HG03175 (cell line): Measurements from ENCODE around the gene PLCB1.

Experiments
- ATAC-seq: cut with Tn5 transposase; IDR thresholded peaks from one replicate; pipeline ENCODE4 v1.9.1; 2021; ENCODE audit warnings: mild to moderate bottlenecking, moderate library complexity; ENCODE audit not compliant: unreplicated experiment

Gene PLCB1

DNA sequence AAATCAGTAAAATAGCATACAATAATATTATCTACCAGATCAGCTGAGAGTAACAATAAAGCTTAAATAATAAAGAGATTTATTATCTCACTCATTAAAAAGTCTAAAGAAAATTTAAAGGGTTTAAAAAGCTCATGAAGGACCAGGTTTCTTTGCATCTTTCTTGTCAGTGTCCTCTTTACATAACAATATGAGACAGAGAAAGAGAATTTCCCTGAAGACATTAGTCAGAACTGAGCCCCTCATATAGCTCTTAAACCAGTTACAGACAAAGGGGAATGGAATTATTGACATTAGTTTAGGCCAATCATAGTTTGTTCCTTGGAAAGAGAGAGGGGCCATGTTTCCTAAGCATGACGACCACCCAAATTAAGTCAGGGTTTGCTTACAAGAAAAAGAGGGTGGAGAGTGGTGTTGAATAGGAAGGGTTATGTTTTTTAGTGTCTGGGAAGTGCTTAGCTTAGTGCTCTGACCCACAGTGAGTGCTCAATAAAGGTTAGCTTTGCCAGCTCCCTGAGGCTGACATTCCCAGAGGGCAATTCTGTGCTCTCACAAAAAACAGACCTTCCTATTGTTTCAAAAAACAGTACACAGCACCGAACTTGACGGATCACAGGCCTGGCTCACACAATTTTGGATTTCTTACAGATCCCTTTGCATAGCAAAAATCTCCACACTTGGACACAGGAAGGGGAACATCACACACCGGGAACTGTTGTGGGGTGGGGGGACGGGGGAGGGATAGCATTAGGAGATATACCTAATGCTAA lies 3.6 kb upstream of the PLCB1 start:
- no peak for ATAC-seq

DNA sequence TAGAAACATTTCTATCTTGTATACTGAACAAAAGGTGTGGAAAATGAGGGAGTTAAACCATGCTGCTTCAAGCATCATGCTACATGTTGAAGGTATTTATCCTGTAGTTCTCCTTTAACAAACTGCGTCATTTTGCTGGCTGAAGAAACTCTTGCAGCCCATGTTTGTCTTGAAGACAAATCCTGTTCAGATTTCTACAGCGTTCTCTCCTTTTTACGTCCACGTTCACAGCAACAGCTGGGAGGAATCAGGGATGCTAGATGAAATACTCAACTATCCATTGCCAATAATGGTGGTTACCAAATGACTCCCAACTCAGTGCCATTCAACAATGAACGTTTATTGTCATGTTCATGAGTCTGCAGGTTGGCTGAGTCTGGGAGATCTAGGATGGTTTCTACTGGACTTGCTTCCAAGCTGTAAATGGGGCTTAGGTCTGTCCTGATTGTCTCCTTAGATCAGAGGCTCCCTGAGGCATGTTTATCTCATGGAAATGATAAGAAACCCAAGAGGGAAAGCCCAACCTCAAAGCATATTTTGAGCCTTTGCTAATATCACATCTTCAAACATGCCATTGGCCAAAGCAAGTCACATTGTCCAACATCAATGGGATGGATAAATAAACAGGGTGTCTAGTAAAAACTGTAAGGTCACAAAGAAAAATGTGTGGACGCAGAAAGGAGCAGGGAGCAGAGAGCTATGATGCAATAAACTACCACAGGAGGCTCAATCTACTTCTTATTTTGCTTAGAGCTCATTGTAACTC lies 2.7 kb upstream of the PLCB1 start:
- ATAC-seq, result no peak

DNA sequence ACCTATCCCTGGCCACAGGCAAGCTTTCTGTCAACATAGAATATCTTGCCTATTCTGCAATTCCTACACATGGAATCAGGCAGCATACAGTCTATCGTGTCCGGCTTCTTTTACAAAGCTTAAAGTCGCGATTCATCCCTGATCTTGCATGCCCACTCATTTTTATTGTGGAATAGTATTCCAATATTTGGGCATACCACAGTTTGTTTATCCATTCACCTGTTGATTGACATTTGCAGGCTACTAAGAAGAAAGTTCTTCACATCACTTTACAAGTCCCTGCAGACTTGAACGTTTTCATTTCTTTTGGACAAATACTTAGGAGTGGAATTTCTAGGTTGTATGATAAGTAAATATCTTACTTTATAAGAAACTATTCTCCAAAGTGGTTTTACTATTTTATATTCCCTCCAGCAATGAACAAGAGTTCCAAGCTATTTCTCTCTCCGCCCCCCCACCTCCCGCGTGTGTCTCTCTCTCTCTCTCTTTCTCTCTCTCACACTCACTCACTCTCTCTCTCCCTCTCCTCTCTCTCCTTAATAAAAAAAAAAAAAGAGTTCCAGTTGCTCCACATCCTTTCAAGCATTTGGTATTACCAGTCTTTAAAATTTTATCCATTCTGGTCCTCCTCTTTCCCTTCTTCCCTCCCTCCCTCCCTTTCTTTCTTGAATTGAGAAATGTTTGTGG lies 1.1 kb upstream of the PLCB1 start:
- ATAC-seq, result no peak

DNA sequence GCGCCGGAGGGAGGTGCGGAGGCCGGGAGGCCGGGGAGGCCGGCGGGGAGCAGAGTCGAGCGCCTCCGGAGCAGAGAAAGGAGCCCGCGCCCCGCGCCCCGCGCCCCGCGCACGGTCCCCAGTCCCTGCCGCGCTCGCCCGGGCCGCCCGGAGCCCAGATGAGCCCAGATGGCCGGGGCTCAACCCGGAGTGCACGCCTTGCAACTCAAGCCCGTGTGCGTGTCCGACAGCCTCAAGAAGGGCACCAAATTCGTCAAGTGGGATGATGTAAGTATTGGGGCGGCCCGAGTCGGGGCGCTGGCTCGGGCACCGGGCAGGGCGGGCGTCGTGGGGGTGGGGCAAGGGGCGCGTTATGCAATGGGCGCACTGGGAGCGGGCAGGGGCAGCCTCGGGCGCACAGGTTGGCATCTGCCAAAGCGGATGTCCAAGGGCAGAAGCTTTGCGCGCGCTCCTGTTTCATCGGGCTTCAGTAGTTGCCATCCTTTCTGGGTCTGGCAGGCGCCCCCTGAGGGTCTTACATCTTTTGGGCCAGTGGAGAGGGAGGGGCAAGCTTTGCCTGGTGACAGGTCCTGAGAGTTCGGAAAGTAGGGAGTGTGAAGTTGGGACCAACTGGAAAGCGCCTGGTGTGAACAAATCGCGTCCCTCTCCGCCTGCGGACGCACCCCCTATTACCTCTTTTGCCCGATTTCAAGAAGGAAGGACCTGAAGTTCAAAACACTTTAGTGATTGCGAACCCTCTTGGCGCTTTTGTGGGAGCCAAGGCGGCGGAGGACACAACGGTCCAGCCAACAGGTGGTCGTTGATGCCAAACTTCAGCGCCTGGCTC lies 631 bp downstream of the PLCB1 start:
- ATAC-seq, result peak; percentile 4

DNA sequence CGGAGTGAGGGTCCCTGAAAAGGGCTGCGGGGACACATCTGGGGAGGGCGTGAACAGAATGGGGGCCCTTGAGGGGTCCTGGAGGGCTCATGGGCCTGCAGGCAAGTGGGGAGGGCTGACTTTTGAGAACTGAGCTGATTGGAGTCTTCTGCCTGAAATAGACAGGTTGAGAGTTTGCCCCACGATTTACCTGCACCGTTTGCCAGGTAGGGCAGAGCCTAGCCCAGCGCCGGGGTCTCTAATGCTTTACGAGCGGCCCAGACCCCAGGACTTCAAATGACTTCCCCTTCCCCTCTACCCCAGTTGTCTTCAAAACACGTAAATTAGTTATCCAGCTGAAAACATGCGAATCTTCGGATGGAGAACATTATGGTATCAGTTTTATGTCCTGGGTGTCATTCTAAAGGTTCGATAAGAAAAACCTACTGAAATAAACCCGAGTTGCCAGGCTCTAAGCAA lies 1.3 kb downstream of the PLCB1 start:
- ATAC-seq, result no peak

DNA sequence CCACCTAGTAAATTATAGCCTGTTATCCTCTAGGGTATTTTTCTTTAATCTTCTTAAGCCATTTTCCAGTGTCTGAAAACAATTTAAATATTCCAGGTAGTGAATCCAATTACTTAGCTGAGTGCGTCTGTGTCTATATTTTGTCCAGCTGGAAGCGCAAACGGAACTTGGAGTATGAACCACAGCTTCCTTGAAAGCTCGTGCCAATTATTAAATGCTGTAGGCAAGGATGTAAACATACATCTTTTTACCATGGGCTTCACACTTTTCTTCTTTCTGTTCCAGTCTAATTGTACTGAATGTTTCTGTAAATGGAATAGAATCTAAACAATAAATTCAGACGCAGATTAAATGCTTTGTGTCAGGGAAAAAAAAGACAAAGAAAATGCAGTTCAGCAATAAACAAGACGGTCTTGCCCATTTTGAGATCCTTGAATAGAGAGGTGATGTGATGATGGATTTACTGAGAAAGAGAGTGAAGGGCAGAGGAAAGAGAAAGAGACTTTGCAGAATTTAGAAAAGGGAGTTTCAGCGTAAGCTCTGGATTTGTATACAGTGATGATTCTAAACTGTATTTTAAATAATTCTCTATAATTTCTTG lies 1.9 kb downstream of the PLCB1 start:
- no peak for ATAC-seq

DNA sequence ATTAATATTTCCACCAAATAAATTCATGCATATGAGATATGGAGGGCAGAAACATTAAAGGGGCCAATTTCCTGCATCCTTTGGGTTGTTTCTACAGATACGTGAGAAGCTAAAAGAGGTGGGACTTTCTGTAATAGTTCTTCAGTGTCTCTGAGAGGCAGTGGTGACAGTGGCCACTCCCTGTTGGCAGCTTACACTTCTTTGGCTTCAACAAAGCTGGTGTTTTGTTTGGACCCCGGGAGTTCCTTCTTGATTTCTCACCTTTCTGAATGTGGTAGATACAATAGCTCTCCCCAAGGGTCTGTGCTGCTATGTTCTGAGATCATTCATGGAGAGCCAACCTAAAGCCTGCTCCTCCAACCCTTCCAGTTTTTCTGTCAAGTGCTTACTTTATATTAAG lies 7.8 kb downstream of the PLCB1 start:
- ATAC-seq, result no peak

DNA sequence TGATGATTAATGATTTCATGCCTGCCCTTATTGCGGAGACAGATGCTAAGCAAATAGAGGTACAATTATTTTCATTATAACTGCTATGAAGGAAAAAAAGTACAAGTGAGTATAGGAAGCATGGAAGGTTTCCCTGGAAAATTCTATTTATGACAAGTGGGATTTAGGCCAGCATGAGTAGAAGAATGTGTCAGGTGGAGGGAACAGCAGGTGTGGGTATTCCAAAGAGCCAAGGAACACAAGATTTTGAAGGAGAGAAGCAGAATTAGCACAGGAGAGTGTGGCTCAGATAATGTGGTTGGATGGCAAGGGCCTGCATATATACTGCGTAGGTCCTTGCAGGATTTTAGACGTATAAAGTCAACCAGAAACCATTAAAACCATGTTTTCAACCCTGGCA lies 11.4 kb downstream of the PLCB1 start:
- ATAC-seq, result no peak

DNA sequence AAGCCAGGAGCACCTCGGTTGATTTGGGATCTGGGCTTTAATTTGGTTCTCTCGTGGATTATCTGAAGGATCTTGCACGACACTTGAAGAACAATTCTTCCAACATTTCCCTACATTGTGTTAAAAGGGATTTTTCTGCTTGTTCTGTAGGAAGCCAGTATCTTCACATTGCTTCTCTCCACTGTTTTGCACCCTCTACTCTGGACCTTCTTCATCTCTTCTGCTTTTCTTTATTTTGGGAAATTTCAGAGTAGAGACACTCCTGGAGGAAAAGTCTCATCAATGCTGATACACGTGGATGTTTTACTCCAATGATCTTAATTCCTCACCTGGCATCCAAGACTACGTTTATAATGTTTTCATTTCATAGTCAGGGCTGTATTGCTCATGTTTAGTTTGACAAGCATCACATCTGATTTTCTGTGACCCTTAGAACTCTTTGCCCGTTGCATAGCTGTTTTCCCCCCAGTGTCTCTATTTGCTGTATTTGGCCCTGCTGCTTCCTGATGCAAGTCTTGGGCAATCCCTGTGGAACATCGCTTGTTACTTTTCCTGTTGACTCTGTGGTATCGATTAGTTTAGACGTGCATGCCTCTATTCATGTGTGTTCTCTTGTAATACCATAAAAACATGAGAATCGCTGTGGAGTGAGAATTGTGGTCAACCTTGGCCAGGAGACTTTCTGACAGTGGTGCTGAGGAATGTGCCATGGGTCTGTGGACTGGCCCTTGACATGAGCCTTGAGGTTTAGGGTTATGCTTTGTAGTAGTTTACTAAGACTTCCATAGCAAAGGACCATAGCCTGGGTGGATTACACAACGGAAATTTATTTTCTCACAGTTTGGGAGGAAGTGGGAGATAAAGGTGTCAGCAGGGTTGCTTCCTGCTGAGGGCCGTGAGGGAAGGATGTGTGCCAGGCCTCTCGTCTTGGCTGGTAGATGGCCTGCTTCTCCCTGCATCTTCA lies 12.5 kb downstream of the PLCB1 start:
- no peak for ATAC-seq

DNA sequence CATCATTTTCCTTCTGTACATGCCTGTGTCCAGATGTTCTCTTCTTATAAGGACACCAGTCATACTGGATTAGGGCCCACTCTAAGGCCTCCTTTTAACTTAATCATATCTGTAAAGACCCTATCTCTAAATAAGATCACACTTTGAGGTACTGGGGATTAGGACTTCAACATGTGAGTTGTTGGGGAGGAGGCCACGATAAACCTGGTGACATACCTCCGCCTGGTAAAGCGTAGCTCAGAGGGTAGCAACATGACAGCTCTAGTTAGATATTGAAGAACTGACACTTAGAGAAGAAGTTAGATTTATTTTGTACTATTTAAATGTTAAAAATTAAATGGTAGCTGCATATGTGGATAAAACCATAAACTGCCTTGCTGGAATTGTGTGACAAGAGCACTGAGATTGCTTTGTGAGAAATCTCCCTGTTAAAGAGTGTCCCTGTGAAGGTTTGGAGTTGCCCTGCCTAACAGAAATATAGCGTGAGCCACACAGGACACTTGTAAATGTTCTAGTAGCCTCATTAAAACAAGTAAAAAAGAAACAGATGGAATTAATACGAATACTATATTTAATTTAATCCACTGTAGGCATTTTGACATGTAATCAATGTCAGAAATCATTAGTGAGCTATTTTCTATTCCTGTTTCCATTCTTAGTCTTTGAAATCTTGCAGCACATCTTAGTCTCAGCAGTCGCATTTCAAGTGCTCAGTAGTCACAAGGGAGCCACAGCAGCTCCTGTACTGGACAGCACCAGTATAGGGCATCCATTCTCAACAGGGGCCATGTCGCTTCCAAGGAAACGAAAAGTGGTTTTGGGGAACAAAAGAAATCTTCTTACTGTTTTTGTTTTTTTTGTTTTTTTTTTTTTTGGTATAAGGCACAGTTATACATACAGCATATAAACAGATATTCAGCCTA lies 13.4 kb downstream of the PLCB1 start:
- ATAC-seq, result no peak

DNA sequence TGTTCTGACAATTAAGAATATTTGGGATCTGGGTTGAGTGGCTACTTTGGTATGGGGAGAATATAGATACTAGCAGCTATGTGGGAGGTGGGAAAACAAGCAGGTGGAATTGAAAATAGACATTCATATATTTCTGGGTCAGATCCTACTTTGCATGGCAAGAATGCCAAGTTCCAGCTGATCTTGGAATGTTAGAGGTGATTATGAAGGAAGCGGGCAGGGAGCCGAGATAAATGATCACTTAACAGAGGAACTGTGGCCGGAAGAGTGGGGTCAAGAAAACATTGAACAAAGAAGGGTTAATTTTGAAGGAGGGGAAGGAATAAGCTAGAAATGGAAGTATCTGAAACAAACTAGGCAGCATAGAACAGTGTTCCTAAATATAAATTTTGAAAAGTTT lies 15.4 kb downstream of the PLCB1 start:
- ATAC-seq, result no peak

DNA sequence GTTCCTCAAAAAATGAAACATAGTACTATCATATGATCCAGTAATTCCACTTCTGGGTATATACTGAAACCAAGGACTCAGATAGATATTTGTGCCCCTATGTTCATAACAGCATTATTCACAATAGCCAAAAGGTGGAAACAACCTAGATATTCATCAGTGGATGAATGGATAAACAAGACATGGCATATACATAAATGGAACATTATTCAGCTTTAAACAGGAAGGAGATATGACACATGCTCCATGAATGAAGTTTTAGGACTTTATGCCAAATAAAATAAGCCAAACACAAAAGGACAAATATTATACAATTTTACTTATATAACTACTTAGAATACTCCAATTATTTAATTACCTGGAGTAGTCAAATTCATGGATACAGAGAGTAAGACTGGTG lies 16.4 kb downstream of the PLCB1 start:
- ATAC-seq, result no peak

DNA sequence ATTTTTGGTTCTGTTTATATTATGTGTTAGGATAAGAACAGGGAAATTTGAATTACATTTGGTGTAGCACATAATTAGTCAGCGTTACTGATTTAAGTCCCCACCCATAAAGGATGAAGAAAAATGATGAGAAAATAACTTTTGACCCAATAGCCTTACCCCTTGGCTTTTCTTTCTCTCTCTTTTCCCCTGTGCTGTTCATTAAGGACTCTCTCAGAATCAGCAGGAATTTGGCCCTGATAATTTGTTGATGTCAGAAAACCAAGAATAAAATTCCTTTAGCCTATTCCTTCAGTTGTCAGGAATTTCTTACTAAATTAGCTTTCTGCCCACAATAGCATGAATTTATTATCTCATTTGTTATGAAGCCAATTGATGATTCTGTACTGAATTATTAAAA lies 18.5 kb downstream of the PLCB1 start:
- ATAC-seq, result no peak

DNA sequence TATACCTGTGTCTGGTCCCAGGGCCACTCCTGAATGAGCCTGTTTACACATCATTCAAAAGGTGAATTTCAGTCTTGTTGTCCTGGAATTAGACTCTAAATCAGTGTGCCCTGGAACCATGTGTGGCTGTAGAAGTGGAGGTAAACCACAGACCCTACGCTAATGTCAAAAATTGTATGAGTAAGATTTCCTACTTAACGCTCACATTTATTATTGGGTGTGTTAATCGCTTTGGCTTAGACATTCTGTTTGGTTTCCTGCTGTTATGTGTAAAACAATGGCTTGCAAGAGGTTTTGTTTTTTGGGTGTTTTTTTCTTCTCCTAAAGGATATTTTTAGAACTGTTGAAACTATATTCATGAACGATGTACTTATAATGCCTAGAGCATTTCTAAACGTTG lies 19.3 kb downstream of the PLCB1 start:
- no peak for ATAC-seq

DNA sequence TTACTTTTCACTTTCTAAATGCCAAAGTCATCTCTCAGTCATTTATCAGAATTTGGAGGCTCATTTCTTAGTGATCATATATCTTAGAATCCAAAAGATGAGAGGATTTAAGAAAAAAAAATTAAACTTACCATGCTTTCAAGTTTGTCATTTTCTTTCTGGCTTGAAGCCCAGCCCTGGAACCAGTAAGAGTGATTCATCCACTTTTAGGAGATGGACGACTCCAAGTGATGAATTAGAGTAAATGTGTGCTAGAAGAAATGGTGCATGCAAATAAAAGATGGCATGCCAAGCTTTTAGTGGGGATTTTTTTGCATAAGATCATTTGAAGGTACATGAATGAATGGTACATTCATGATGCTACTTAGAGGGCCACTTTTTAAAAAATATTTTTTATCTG lies 20.1 kb downstream of the PLCB1 start:
- ATAC-seq, result no peak

DNA sequence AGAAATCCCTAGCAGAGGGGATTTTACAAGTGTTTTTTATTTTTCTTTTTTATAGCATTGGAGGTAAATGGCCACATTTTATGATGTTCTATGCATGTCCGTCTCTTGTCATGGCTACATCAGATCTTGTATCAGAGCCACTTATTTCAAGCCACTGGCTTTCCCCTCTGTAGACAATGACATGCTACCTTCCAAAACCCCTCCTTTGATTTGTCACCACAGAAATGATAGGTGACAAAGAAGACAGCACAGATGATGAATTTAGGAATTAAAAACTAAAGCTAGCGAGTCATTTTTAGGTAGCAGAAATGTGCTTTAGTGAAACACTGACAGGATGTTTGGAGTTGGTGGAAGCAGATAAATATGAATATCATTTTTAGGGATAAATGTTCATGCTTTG lies 20.8 kb downstream of the PLCB1 start:
- ATAC-seq, result no peak

DNA sequence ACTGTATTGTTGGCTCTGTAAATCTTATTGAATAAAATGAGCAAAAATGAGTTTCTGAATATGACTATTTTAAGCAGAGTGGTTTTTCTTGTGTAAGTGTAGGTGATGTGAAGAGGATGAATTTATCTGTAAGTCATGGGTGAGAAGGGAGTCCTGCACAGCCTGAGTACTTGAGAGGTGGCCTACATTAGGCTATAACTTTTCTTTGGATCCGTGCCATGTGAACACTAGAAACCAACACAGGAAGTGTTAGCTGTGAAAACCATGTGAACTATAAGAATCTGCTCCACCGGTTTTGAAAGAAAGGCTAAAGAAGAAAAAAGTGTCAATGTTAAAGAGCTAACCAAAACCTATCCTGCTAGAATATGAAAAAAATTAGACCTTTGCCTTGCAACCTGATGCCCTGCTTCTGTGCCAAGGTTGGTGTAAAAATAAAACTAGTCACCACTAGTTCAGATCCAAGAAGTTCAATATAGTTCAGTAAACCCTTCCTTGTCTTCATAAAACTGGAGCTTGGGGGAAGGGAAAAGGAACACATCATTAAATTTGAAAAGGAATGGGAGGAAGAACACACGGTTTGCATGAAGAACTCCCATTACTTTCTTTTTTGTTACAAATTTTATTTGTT lies 21.3 kb downstream of the PLCB1 start:
- peak; percentile 61 for ATAC-seq

DNA sequence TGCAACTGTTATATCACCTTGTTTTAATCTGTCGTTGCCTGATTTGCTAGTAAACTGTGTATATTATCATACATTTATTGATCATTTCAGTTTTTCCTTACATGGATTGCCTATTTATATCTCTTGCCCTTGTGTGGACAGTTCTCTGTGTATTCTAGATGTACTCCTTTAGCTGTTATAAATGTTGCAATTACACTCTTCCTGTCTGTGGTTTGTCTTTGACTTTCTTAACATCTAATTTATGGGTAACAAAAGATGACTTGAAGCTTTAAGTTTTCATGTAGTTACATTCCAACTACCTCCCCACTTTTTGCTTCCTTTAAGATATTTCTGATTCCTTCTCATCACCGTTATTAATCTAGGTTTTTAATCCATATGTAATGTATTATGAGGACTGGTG lies 22.6 kb downstream of the PLCB1 start:
- no peak for ATAC-seq
